Memory B cell (primary cell): ENCODE data around the gene RNF141.

Source experiments
- ATAC-seq: fragments of 150-1000 bp; cut with Tn5 transposase; 2 replicates; pipeline ENCODE4 v1.10.0; 2021; ENCODE audit warnings: low read depth, mild to moderate bottlenecking, moderate library complexity
- DNase-seq, 2 donors: peaks; one replicate each; pipeline ENCODE4 v3.0.0; 2022; ENCODE audit warnings: low spot score in 2 of 2
- H3K27ac Mint-ChIP-seq: one replicate; pipeline ENCODE4 v1.8.0; 2022; ENCODE audit warnings: mild to moderate bottlenecking, moderate library complexity, mixed read lengths
- H3K27me3 Mint-ChIP-seq: one replicate; pipeline ENCODE4 v1.8.0; 2022; ENCODE audit warnings: mixed read lengths
- H3K36me3 Mint-ChIP-seq: one replicate; pipeline ENCODE4 v1.8.0; 2022; ENCODE audit warnings: mild to moderate bottlenecking, mixed read lengths
- H3K4me1 Mint-ChIP-seq: one replicate; pipeline ENCODE4 v1.8.0; 2022; ENCODE audit warnings: mixed read lengths
- H3K4me3 Mint-ChIP-seq: one replicate; pipeline ENCODE4 v1.8.0; 2022; ENCODE audit warnings: mild to moderate bottlenecking, moderate library complexity, mixed read lengths
- H3K9me3 Mint-ChIP-seq: one replicate; pipeline ENCODE4 v1.8.0; 2022; ENCODE audit warnings: mixed read lengths

Gene RNF141

DNA sequence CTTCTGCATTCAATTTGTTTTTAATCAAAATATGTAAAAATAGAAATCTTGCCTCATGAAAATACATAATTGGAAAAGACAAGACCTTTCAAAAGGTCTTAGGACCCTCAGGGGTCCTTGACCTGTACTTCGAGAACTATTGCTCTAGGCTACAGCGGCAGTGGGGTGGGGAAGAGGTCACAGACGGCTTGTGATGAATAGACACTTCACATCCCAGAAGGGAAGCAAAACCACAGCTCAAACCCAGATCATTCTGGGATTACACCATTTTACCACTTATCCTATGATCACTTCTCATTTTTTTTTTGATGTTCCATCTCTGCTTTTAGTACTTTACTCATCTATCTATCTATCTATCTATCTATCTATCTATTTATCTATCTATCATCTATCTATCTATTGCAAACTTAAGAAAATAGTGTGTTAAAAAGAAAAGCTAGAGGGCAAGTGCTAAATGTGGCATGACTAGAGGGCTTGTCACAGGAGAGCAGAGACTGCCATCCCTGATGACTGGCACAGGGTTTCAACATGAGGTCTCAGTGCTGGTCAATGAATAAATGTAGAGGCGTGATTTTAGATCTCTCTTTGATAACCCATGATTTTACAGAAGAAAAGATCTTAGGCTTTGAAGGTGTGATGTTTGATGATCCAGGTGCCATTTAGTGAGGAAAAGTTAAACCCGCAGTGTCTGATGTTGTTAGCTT lies 37.1 kb downstream of the RNF141 start:
- peaks cover 2% of the 10 kb centered on the region for H3K9me3 Mint-ChIP-seq
- DNase-seq (no peak), ATAC-seq (no peak)
- H3K36me3 Mint-ChIP-seq, result peaks cover 33% of the 10 kb centered on the region
- no peak overlapping the region for H3K4me3 Mint-ChIP-seq
- H3K27me3 Mint-ChIP-seq, result no peaks in the 10 kb centered on the region
- peak overlapping the region; percentile 94 for H3K27ac Mint-ChIP-seq
- H3K4me1 Mint-ChIP-seq, result peaks cover 16% of the 10 kb centered on the region

DNA sequence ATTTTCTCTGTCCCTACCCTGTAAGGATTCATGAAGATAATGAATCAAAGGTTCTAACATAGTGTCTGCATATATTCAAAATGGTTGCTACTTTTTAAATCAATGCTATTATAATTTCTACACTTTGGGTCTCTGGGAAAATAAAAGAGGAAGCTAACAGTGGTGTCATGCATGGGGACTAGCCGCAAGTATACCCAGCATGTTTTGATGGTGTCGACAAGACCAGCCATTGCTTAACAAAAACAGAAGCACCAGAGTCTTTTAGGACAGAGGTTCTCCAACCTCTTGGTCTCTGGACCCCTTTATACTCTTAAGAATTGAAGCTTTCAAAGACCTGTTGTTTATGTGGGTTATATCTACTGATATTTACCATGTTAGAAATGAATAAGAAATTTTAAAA lies 37.8 kb downstream of the RNF141 start:
- Mint-ChIP-seq H3K27me3 (no peaks in the 10 kb centered on the region), H3K4me1 (peaks cover 16% of the 10 kb centered on the region), H3K4me3 (peak overlapping the region; percentile 11), H3K27ac (peak overlapping the region; percentile 94), H3K36me3 (peaks cover 33% of the 10 kb centered on the region), H3K9me3 (peaks cover 2% of the 10 kb centered on the region)
- DNase-seq, result peak in 1 of 2 donors; percentile 9
- peak; percentile 87 for ATAC-seq

DNA sequence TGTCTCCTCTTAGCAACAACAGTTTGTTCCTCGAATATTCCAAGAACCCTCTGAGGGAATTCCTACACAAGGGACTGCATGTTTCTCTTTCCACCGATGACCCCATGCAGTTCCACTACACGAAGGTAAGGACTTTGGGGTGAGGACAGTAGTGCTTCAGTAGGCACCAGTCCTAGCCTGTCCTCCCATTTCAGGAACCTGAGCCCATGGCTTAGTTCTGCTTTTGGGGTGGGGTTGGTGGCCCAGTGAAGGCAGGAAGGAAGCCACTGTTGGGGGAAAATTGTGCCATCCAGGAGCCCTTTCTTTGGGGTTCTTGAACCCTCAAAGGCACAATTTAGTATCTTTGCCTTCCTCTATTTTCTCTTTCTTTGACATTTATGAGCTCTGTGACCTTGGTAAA lies 38.2 kb downstream of the RNF141 start:
- ATAC-seq (peak; percentile 47), DNase-seq (peak in 1 of 2 donors; percentile 9)
- Mint-ChIP-seq H3K27me3 (no peaks in the 10 kb centered on the region), H3K27ac (peak overlapping the region; percentile 94), H3K9me3 (peaks cover 2% of the 10 kb centered on the region), H3K4me1 (peaks cover 20% of the 10 kb centered on the region), H3K36me3 (peaks cover 38% of the 10 kb centered on the region), H3K4me3 (peak overlapping the region; percentile 11)

DNA sequence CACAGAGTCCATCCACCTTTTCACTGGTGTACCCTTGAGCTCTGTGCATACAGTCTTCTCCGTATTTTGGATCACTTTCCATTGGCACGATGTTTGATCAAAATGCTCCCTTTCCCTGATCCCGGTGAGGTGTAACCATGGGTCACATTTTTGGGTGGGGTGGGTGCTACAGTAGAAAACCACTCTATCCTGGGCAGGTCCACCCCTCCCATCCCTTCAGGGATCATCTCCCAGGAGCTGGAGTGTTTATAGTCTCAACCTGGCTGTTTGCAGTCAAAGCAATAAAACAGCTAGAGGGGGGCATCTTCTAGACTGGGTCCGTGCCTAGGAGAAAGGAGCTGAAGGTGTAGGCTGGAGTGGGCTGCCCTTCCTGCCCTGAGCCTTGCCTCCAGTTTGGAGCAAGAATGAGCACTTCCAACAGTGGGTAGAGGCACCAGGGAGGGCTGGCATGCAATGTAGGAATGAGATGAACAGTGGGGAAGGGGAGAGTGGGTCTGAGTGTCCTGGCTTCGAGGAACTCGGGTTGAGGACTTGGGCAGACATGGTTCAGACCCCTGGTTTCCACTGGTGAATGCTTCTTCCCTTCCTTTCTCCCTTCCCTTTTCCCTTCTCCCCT lies 38.8 kb downstream of the RNF141 start:
- DNase-seq (peak in 1 of 2 donors; percentile 6), ATAC-seq (no peak)
- Mint-ChIP-seq H3K4me1 (peaks cover 20% of the 10 kb centered on the region), H3K27ac (peak overlapping the region; percentile 94), H3K27me3 (no peaks in the 10 kb centered on the region), H3K4me3 (no peak overlapping the region), H3K36me3 (peaks cover 43% of the 10 kb centered on the region), H3K9me3 (peaks cover 2% of the 10 kb centered on the region)

DNA sequence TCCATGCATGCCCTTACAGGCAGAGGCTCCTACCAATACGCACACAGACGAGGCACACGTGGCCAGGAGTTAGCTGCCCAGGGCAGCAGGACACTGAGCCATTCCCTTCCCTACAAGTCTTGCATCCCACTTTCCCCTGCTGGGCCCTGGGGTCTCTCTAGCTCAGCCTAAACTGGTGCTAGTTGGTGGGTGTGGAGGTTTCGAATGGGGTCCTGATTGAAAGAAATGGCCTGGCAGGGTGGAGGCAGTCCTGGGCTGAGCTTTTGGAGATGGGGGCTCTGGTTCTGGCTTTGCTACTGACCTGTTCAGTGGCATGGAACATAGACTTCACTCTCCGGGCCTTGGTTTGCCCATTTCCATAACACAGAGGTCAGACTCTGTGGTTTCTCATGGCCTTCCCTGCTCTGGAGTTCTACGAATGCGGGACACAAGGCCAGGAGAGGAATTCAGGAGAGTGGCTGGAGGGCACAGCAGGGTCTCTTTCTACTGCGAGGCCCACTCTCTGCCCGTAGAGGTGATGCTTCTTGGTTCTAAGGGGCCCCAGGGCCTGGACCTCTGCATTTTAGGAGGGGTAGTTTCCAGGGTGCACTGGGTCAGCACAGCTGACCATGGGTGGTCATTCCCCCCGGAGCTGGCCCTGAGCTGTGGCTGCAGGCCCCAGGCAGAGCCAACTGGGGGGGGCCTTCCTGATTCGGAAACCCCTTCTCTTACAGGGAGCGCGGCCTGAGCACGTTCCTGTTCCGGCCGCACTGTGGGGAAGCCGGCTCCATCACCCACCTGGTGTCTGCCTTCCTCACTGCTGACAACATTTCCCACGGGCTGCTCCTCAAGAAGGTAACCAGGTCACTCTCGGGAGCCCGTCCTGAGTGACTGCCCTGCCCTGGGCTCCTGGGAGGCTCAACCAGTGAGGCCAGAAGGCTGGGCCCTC lies 40.0 kb downstream of the RNF141 start:
- Mint-ChIP-seq H3K4me3 (no peak overlapping the region), H3K36me3 (peaks cover 51% of the 10 kb centered on the region), H3K4me1 (peaks cover 20% of the 10 kb centered on the region), H3K9me3 (peaks cover 2% of the 10 kb centered on the region), H3K27ac (no peak overlapping the region), H3K27me3 (no peaks in the 10 kb centered on the region)
- ATAC-seq (no peak), DNase-seq (peak in 1 of 2 donors; percentile 6)

DNA sequence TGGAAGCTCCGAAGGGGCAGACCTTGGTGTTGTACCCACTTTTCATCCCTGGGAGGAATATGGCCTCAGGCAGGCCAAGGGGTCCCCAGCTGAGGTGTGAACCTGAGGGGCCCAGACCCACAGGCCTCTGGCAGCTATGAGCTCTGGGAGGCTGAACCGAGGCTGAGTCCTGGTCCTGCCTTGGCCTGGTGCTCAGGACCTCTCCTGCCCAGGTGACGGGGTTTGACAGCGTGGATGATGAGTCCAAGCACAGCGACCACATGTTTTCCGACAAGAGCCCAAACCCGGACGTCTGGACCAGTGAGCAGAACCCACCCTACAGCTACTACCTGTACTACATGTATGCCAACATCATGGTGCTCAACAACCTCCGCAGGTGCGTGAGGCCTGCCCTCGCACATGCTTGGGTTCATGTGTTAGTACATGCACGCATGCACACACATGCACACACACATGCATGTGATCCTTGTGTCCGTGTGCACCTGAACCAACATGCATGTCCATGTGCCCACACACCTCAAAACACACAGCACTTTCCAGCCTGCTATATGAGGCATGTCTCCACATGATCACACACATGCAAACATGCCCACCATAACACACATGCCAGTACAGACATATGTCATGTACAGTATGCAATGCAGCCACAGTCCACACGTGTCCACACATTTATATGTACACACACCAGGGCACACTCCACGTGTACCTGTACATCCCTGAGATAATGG lies 40.9 kb downstream of the RNF141 start:
- ATAC-seq, result no peak

DNA sequence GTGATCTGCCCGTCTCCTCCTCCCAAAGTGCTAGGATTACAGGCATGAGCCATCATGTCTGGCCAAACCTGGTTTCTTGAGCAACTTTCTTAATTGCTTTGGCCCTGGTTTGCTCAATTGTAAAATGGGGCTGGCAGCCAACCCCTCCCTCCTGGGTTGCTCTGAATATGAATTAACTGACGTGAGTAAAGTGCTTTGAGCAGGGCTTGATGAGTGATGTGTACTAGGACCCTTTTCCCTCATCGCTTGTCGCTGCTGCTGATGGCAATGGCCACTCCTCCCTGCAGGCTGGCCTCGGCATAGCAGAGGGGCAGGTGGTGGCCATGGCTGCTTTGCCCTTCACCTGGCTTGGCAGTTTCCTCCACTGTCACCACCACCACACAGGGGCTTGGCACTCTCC lies 41.5 kb downstream of the RNF141 start:
- H3K4me1 Mint-ChIP-seq, result peaks cover 20% of the 10 kb centered on the region
- ATAC-seq, result no peak
- peak in 1 of 2 donors; percentile 2 for DNase-seq
- no peaks in the 10 kb centered on the region for H3K27me3 Mint-ChIP-seq
- H3K36me3 Mint-ChIP-seq, result peaks cover 49% of the 10 kb centered on the region
- peak overlapping the region; percentile 47 for H3K27ac Mint-ChIP-seq
- no peak overlapping the region for H3K4me3 Mint-ChIP-seq
- peaks cover 2% of the 10 kb centered on the region for H3K9me3 Mint-ChIP-seq

More for the DNA sequence above, 40.9 kb downstream of the RNF141 start:
- Mint-ChIP-seq H3K27me3 (no peaks in the 10 kb centered on the region), H3K4me1 (peaks cover 20% of the 10 kb centered on the region), H3K9me3 (peaks cover 2% of the 10 kb centered on the region), H3K27ac (no peak overlapping the region), H3K36me3 (peaks cover 50% of the 10 kb centered on the region), H3K4me3 (no peak overlapping the region)
- peak in 1 of 2 donors; percentile 5 for DNase-seq

DNA sequence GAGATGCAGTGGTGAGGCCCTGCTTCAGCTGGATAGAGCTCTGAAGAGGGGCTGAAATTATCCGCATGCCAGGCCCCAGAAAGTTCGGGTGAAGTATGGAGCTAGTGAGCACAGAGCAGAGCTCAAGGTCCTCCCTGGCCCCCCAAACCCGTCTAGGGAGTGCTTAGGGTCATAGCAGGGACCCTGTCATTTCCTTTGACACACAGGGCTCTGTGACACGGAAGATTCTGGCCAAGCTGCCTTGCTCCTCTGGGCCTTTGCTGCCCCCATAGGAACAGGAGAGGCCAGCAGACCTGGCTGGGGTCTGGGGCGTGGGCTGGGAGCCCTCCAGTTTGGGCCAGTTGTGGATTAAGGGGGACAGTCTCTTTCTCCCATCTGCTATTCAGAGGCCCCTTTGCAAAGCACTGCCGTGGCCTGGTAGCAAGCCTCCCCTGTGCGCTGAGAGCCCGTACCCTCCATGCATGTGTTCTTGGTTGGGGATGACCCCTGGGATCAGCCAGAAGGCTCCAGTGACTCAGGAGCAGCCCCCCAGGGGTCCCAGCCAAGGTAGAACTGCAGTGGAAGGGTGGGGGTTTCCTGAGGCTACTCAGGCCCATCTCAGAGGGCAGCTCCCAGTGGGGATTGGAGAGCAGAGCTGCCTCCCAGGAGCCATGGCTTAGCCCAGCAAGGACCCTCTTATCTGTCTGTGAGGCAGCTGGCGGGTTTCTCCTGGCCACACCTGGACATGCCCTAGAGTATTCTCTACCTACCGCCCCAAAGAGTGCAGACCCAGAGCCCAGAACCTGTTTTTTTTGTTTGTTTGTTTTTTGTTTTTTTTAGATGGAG lies 42.3 kb downstream of the RNF141 start:
- no peak overlapping the region for H3K4me3 Mint-ChIP-seq
- H3K36me3 Mint-ChIP-seq, result peaks cover 46% of the 10 kb centered on the region
- H3K4me1 Mint-ChIP-seq, result peaks cover 16% of the 10 kb centered on the region
- peaks cover 2% of the 10 kb centered on the region for H3K9me3 Mint-ChIP-seq
- H3K27ac Mint-ChIP-seq, result peak overlapping the region; percentile 47
- peak in 1 of 2 donors; percentile 6 for DNase-seq
- no peaks in the 10 kb centered on the region for H3K27me3 Mint-ChIP-seq
- no peak for ATAC-seq

DNA sequence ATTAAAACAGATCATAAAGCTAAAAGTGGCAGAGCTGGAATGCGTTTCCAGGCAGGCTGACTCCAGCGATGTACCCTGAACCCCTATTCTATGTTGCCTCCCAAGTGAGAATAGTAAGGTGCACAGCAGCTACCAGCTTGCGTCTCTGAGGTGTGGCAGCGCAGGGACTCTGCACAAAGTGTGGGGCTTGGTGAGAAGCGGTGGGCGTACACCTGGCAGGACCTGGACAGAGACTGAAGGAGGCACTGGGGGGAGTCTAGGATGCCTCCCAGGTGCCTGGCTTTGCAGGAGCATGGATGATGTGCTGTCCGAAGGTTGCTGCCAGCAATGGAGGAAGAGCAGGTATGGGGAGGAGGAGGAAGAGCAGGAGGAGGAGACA lies 43.0 kb downstream of the RNF141 start:
- Mint-ChIP-seq H3K27ac (peak overlapping the region; percentile 15), H3K9me3 (peaks cover under 1% of the 10 kb centered on the region), H3K4me3 (no peak overlapping the region), H3K36me3 (peaks cover 46% of the 10 kb centered on the region), H3K27me3 (no peaks in the 10 kb centered on the region), H3K4me1 (peaks cover 13% of the 10 kb centered on the region)
- ATAC-seq (no peak), DNase-seq (peak in 1 of 2 donors; percentile 4)

DNA sequence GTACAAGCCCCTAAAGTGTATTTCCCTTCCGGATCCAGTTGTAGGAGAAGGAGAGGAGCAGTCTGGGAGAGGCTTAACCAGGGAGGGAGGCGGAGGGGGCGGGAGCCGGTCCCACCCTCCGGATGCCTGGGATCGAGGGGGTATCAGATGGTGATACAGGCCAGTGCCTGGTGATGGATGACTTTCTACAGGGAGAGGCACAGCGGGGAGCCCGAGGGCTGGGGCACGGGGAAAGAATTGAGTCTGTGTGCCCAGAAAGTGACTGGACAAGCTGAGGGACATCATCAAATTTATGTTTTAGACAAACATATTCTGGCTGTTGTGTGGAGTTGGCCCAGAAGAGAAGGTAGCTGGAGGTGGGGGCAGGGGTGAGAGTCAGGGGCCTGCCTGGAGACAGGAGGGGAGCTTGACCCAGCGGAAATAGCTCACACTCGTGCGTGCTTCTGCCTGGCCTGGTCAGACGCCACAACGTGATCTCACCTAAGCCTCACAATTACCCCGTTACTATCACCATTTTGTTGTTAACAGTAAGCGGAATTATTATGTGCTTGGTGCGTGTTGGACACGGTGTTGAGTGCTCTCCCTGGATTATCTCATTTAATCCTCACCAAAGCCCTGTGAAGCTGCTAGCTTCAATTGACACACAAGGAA lies 43.5 kb downstream of the RNF141 start:
- Mint-ChIP-seq H3K27ac (peak overlapping the region; percentile 20), H3K9me3 (no peaks in the 10 kb centered on the region), H3K4me1 (peaks cover 8% of the 10 kb centered on the region), H3K36me3 (peaks cover 46% of the 10 kb centered on the region), H3K27me3 (no peaks in the 10 kb centered on the region), H3K4me3 (no peak overlapping the region)
- DNase-seq (peak in 1 of 2 donors; percentile 5), ATAC-seq (no peak)

DNA sequence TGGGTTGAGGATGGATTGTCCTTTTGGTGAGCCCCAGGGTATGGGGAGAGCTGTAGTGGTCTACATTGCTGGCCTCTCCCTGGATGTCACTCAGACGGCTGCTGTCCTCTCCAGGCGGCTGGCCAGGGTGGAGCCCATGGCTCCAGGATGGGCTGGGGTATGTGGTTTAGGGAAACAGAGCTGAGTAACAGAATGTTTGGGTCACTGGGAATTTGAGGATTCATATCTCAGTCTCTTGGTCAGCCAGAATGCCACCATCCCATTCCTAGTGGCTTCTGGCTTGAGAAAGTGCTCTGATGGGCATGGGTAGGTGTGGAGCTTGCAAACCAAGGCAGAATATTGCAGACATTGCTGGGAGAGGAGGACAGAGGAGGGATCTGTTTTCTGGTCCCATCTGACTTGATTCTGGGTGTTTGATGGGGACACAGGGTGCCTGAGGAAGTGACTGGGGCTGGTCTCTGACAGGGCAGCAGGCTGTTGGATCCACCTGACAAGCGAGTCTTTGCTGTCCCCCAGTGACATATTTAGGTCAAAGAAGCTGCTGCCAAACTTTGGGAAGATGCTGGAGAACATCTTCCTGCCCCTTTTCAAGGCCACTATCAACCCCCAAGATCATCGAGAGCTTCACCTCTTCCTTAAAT lies 44.6 kb downstream of the RNF141 start:
- Mint-ChIP-seq H3K27me3 (no peaks in the 10 kb centered on the region), H3K4me1 (peaks cover 5% of the 10 kb centered on the region), H3K36me3 (peaks cover 51% of the 10 kb centered on the region), H3K4me3 (no peak overlapping the region), H3K9me3 (no peaks in the 10 kb centered on the region), H3K27ac (peak overlapping the region; percentile 47)
- ATAC-seq (no peak), DNase-seq (peak in 1 of 2 donors; percentile 6)

DNA sequence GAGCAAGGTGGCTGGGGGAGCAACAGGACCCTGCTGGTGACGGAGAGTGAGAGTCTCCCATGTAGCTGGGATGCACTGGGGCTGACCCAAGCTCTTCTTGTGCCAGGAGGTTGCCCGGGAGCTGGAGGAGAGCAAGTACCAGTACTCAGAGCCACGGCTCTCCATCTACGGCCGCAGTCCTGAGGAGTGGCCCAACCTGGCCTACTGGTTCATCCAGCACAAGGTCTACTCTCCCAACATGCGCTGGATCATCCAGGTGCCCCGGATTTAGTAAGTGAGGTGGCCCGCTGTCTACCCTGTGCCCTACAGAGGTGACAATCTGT lies 45.6 kb downstream of the RNF141 start:
- peaks cover 9% of the 10 kb centered on the region for H3K4me1 Mint-ChIP-seq
- no peak overlapping the region for H3K4me3 Mint-ChIP-seq
- H3K27ac Mint-ChIP-seq, result no peak overlapping the region
- ATAC-seq, result no peak
- DNase-seq, result peak in 1 of 2 donors; percentile 3
- no peaks in the 10 kb centered on the region for H3K27me3 Mint-ChIP-seq
- H3K36me3 Mint-ChIP-seq, result peaks cover 50% of the 10 kb centered on the region
- H3K9me3 Mint-ChIP-seq, result no peaks in the 10 kb centered on the region
